Measurements from ENCODE around the gene ARFGAP3. TPM values are rescaled to one million over a fixed set of nuclear protein-coding genes. Genes with fewer than 3 reads are reported as not detected.
"Not testable (repeated sequence)": the region's sequence is repeated elsewhere in the genome, so short reads cannot be mapped to it uniquely, and the experiment has no call there.

ARFGAP3 gene
- total RNA-seq, 1 experiment from 2014 or later: 33.0 TPM

GRCh38 chr22:42768385-42769035, 88.6 kb downstream of the ARFGAP3 start:
- no peak for DNase-seq (ENCODE audit: low spot score)

GRCh38 chr22:42766860-42767259, 90.2 kb downstream of the ARFGAP3 start:
- no peak for DNase-seq (ENCODE audit: low spot score)

GRCh38 chr22:42764895-42765363, 92.1 kb downstream of the ARFGAP3 start:
- DNase-seq (ENCODE audit: low spot score): no peak

GRCh38 chr22:42763965-42764480, 93.0 kb downstream of the ARFGAP3 start:
- no peak for DNase-seq (ENCODE audit: low spot score)

GRCh38 chr22:42760806-42761565, 96.1 kb downstream of the ARFGAP3 start:
- DNase-seq (ENCODE audit: low spot score): no peak

GRCh38 chr22:42758931-42759629, 98.0 kb downstream of the ARFGAP3 start:
- DNase-seq (ENCODE audit: low spot score): no peak

GRCh38 chr22:42755553-42755952, 101.5 kb downstream of the ARFGAP3 start:
- DNase-seq (ENCODE audit: low spot score): peak; percentile 76

GRCh38 chr22:42755121-42755520, 102.0 kb downstream of the ARFGAP3 start:
- DNase-seq (ENCODE audit: low spot score): not testable (repeated sequence)

GRCh38 chr22:42754658-42755057, 102.4 kb downstream of the ARFGAP3 start:
- DNase-seq (ENCODE audit: low spot score): peak; percentile 74

GRCh38 chr22:42752912-42753311, 104.2 kb downstream of the ARFGAP3 start:
- no peak for DNase-seq (ENCODE audit: low spot score)

GRCh38 chr22:42752230-42752746, 104.8 kb downstream of the ARFGAP3 start:
- no peak for DNase-seq (ENCODE audit: low spot score)

GRCh38 chr22:42750421-42750820, 106.7 kb downstream of the ARFGAP3 start:
- not testable (repeated sequence) for DNase-seq (ENCODE audit: low spot score)

GRCh38 chr22:42747701-42748513, 109.2 kb downstream of the ARFGAP3 start:
- DNase-seq (ENCODE audit: low spot score): peak; percentile 52

Other genes with a start within 250 kb of the ARFGAP3 start
- 28.5 and 30.6 TPM in 2 replicates for gene POLDIP3, start 242.4 kb downstream of the ARFGAP3 start, total RNA-seq (2014; rRNA removed; shearing (Covaris generic))
- not detected in 2 replicates for gene ATP5MGL, start 216.7 kb downstream of the ARFGAP3 start, total RNA-seq (2014; rRNA removed; shearing (Covaris generic))
- gene CYB5R3, start 207.9 kb downstream of the ARFGAP3 start, total RNA-seq (2014; rRNA removed; shearing (Covaris generic)): 45.9 and 57.1 TPM in 2 replicates
- gene A4GALT, start 136.4 kb downstream of the ARFGAP3 start, total RNA-seq (2014; rRNA removed; shearing (Covaris generic)): 1.8 and 3.4 TPM in 2 replicates
- 31.4 and 35.9 TPM in 2 replicates for gene PACSIN2, start 157.9 kb upstream of the ARFGAP3 start, total RNA-seq (2014; rRNA removed; shearing (Covaris generic))
- gene TTLL1, start 232.1 kb upstream of the ARFGAP3 start, total RNA-seq (2014; rRNA removed; shearing (Covaris generic)): 4.7 and 6.6 TPM in 2 replicates

All from A172 (cell line).